Activated T-helper 1 cell treated with anti-CD3 and anti-CD28 coated beads, Interleukin-12 subunit alpha, Interleukin-12 subunit beta, Interleukin-2, Interleukin-4 antibody, amounts not matched to agents 30 ng/mL and 10 ng/mL and 1 ng/mL, durations not matched to agents 14 hours and 24 hours and 36 hours (primary cell): ENCODE data around the gene INTS4. TPM values are rescaled to one million over a fixed set of nuclear protein-coding genes. Genes with fewer than 3 reads are reported as not detected.
"Not testable (repeated sequence)": the region's sequence is repeated elsewhere in the genome, so short reads cannot be mapped to it uniquely, and the experiment has no call there.

Source experiments
- DNase-seq: peaks from one replicate; pipeline ENCODE4 v3.0.0; 2021; ENCODE audit warnings: low spot score
- H3K27ac Mint-ChIP-seq: one replicate; pipeline ENCODE4 v1.8.0; 2021; ENCODE audit warnings: mild to moderate bottlenecking, mixed read lengths
- H3K27me3 Mint-ChIP-seq: one replicate; pipeline ENCODE4 v1.8.0; 2022; ENCODE audit warnings: mild to moderate bottlenecking, moderate library complexity, mixed read lengths; ENCODE audit not compliant: insufficient read depth
- H3K36me3 Mint-ChIP-seq: one replicate; pipeline ENCODE4 v1.8.0; 2021; ENCODE audit warnings: low read depth, mixed read lengths
- H3K4me1 Mint-ChIP-seq: one replicate; pipeline ENCODE4 v1.8.0; 2021; ENCODE audit warnings: low read depth, mixed read lengths
- H3K4me3 Mint-ChIP-seq: one replicate; pipeline ENCODE4 v1.8.0; 2021; ENCODE audit warnings: mild to moderate bottlenecking, moderate library complexity, mixed read lengths
- H3K9me3 Mint-ChIP-seq: one replicate; pipeline ENCODE4 v1.8.0; 2021; ENCODE audit warnings: mixed read lengths
- intact Hi-C: fragments of 100-400 bp; cut with micrococcal nuclease; formaldehyde crosslinking; loops from one replicate; pipeline ENCODE4 v1.15.1; 2024
- total RNA-seq: library from RNA; stranded (reverse); gene quantifications from 2 replicates; pipeline ENCODE4 v1.2.3, GENCODE V29; 2022

Gene INTS4
- total RNA-seq, 1 donor from 2014 or later: 58.2 TPM

DNA sequence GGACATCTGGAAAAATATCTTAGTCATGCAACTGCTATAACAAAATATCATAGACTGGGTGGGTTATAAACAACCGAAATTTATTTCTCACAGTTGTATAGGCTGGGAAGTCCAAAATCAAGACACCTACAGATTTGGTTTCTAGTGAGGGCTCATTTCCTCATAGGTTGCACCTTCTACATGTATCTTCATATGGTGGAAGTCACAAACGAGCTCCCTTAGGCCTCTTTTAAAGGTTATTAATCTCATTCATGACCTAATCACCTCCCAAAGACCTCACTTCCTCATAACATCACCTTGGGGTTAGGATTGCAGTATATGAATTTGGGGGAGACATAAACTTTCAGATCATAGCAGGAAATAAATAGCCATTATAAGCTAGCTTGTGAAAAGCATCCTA lies 85.2 kb downstream of the INTS4 start:
- no peak overlapping the region for H3K4me3 Mint-ChIP-seq
- H3K27ac Mint-ChIP-seq: no peak overlapping the region
- H3K27me3 Mint-ChIP-seq: no peaks in the 10 kb centered on the region
- no peak for DNase-seq
- intact Hi-C loops: no loop called here
- H3K4me1 Mint-ChIP-seq: no peaks in the 10 kb centered on the region
- H3K36me3 Mint-ChIP-seq: peaks cover 16% of the 10 kb centered on the region
- H3K9me3 Mint-ChIP-seq: no peaks in the 10 kb centered on the region

DNA sequence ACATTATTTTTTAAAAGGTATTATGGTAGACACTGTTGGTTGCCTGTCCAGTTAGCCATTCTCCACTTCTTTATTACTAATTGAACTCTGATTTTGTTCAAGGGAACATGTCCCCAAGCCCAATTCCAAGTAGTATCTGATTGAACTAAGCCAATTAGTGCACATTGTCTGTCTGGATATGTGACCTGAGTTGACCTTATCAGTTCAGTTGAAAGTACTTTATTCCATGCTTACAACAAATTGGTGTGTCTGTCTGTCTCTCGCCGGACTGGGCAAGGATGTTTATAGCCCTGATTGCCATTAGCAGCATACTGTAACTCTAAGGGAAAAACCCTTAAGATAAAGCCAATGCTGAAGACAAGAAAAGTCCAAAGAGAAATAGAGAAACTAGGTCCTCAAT lies 85.6 kb downstream of the INTS4 start:
- H3K4me3 Mint-ChIP-seq: no peak overlapping the region
- H3K27ac Mint-ChIP-seq: no peak overlapping the region
- no peaks in the 10 kb centered on the region for H3K4me1 Mint-ChIP-seq
- no peaks in the 10 kb centered on the region for H3K27me3 Mint-ChIP-seq
- no peaks in the 10 kb centered on the region for H3K9me3 Mint-ChIP-seq
- no peak for DNase-seq
- intact Hi-C loops: no loop called here
- H3K36me3 Mint-ChIP-seq: peaks cover 16% of the 10 kb centered on the region

DNA sequence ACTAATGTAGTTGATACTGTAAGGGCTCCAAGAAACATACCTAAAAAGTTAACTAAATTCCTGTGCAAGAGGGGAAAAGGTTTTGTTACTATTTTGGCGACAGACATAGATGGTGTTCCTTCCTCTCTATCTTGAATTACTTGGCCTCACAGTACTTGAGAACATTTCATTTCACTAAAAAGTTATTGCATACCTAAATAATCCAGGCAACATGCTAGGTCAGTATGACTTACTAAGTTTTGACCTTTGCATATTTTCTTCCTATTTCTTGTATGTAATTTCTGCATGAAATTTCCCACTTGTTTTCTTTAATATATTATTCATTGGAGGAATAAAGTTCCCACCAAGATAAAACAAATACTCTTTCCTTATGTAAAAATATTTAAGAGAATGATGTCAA lies 99.5 kb downstream of the INTS4 start:
- H3K9me3 Mint-ChIP-seq, H3K27me3 Mint-ChIP-seq, DNase-seq, intact Hi-C loops, H3K4me3 Mint-ChIP-seq, H3K4me1 Mint-ChIP-seq, H3K27ac Mint-ChIP-seq: not testable (repeated sequence)
- H3K36me3 Mint-ChIP-seq: peaks cover 19% of the 10 kb centered on the region

DNA sequence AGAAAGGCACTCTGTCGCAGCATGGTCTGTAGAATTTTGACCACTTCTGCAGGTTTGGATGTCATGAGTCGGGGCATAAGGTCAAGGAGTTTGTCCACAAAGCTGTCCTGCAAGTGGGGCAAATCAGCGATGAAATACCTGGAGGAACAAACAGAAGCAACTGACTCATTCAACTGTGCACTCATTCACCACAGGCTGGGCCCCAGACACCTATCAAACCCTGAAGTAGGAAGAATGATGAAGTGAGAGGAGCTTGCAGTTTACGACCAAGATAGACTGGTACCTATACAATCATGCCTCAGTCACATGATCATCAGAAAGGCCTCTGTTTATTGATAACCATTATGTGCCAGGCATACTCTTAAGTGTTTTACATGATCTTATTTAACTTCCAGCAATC lies 102.8 kb downstream of the INTS4 start:
- H3K36me3 Mint-ChIP-seq: peaks cover 26% of the 10 kb centered on the region
- H3K4me1 Mint-ChIP-seq, H3K27ac Mint-ChIP-seq, intact Hi-C loops, H3K27me3 Mint-ChIP-seq, H3K4me3 Mint-ChIP-seq, DNase-seq, H3K9me3 Mint-ChIP-seq: not testable (repeated sequence)

DNA sequence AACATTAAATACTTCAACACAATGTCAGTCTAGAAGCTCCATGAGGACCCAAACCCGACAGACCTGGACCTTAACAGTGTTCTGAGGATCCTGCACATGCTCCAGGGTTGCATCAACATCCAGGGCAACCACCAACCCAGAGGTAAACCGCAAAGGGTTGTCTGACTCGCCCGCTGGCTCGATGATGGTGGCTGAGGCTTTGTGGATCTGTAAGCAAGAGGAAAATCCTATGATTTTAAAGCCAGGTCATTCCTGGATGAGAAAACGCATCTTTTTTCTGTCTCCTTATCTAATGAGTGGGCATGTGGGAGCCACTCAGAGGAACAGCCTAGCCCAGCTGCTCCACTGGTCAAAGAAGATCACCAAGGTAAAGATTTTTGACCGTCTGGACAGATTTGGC lies 103.2 kb downstream of the INTS4 start:
- intact Hi-C loops, H3K27ac Mint-ChIP-seq, H3K9me3 Mint-ChIP-seq, DNase-seq, H3K4me1 Mint-ChIP-seq, H3K4me3 Mint-ChIP-seq, H3K27me3 Mint-ChIP-seq: not testable (repeated sequence)
- peaks cover 28% of the 10 kb centered on the region for H3K36me3 Mint-ChIP-seq

DNA sequence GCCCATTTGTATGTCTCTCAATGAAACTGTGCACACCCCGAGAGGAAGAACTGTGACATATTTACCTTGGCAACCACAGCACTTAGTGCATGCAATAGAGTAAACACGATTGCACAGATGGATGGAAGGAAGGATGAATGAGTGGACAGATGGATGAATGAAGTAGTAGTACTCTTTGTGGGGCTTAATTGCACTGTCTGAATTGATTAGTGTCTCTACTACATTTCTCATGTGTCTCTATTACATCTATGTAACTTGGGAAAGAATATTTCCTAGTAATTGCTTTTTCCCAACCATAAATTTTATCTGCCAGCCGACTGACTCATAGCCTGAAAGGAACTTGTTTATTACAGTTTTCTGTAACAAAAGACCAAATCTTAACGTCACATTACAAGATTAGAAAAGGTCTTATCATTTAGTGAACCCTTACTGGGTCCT lies 103.8 kb downstream of the INTS4 start:
- H3K4me3 Mint-ChIP-seq, H3K27me3 Mint-ChIP-seq, DNase-seq, H3K4me1 Mint-ChIP-seq, H3K27ac Mint-ChIP-seq, H3K9me3 Mint-ChIP-seq, intact Hi-C loops: not testable (repeated sequence)
- peaks cover 32% of the 10 kb centered on the region for H3K36me3 Mint-ChIP-seq

DNA sequence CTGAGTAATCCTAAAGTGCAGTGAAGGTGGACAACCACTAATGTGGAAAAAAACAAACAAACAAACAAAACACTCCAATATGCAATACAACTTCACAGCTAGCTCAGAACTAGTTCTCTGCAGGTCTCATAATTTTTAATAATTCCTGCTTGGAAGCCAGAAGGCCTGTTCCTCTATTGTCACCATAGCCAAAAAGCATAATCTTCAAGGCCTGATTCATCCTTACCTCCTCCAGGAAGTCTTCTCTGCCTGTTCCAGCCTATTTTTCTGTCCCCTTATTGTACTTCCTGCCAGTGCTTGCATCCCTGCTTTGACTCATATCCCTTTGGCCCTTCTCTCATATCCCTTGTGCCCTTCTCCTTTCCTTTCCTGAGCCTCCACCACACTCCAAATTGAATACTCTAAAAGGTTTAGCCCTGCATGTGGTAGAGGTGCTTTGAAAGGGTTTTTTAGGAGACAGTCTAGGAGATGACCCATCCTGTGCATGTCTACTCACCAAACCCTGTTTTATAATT lies 104.3 kb downstream of the INTS4 start:
- intact Hi-C loops, DNase-seq, H3K27ac Mint-ChIP-seq, H3K27me3 Mint-ChIP-seq, H3K4me1 Mint-ChIP-seq, H3K4me3 Mint-ChIP-seq, H3K9me3 Mint-ChIP-seq: not testable (repeated sequence)
- peaks cover 32% of the 10 kb centered on the region for H3K36me3 Mint-ChIP-seq

DNA sequence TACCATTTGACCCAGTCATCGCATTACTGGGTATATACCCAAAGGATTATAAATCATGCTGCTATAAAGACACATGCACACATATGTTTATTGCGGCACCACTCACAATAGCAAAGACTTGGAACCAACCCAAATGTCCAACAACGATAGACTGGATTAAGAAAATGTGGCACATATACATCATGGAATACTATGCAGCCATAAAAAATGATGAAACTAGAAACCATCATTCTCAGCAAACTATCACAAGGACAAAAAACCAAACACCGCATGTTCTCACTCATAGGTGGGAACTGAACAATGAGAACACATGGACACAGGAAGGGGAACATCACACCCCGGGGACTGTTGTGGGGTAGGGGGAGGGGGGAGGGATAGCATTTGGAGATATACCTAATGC lies 105.4 kb downstream of the INTS4 start:
- not testable (repeated sequence) for H3K4me3 Mint-ChIP-seq, H3K9me3 Mint-ChIP-seq

DNA sequence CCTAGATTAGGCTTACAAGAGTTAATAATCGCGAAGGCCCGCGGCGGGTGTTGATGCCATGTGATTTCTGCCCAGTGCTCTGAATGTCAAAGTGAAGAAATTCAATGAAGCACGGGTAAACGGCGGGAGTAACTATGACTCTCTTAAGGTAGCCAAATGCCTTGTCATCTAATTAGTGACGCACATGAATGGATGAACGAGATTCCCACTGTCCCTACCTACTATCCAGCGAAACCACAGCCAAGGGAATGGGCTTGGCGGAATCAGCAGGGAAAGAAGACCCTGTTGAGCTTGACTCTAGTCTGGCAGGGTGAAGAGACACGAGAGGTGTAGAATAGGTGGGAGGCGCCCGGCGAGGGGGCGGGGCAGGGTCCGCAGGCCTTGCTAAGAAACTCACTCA lies 108.1 kb downstream of the INTS4 start:
- no peaks in the 10 kb centered on the region for H3K9me3 Mint-ChIP-seq
- DNase-seq: no peak
- no peak overlapping the region for H3K4me3 Mint-ChIP-seq
- no peak overlapping the region for H3K27ac Mint-ChIP-seq
- intact Hi-C loops: no loop called here
- H3K36me3 Mint-ChIP-seq: peaks cover 35% of the 10 kb centered on the region
- H3K27me3 Mint-ChIP-seq: no peaks in the 10 kb centered on the region
- H3K4me1 Mint-ChIP-seq: no peaks in the 10 kb centered on the region

More for the DNA sequence above, 105.4 kb downstream of the INTS4 start:
- DNase-seq, H3K4me1 Mint-ChIP-seq, intact Hi-C loops, H3K27me3 Mint-ChIP-seq, H3K27ac Mint-ChIP-seq: not testable (repeated sequence)
- H3K36me3 Mint-ChIP-seq: peaks cover 35% of the 10 kb centered on the region

DNA sequence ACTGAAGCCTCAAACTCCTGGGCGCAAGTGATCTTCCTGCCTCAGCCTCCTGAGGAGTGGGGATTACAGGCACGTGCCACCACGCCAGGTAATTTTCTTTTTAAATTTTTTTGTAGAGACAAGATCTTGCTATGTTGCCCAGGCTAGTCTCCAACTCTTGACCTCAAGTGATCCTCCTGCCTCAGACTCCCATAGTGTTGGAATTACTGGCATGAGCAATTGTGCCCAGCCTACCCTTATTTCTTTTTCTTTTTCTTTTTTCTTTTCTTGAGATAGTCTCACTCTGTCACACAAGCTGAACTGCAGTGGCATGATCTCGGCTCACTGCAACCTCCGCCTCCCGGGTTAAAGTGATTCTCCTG lies 109.7 kb downstream of the INTS4 start:
- intact Hi-C loops: no loop called here
- H3K27ac Mint-ChIP-seq: peak overlapping the region; percentile 30
- DNase-seq: no peak
- no peak overlapping the region for H3K4me3 Mint-ChIP-seq
- H3K36me3 Mint-ChIP-seq: peaks cover 29% of the 10 kb centered on the region
- H3K4me1 Mint-ChIP-seq: peaks cover 2% of the 10 kb centered on the region
- no peaks in the 10 kb centered on the region for H3K9me3 Mint-ChIP-seq
- no peaks in the 10 kb centered on the region for H3K27me3 Mint-ChIP-seq

DNA sequence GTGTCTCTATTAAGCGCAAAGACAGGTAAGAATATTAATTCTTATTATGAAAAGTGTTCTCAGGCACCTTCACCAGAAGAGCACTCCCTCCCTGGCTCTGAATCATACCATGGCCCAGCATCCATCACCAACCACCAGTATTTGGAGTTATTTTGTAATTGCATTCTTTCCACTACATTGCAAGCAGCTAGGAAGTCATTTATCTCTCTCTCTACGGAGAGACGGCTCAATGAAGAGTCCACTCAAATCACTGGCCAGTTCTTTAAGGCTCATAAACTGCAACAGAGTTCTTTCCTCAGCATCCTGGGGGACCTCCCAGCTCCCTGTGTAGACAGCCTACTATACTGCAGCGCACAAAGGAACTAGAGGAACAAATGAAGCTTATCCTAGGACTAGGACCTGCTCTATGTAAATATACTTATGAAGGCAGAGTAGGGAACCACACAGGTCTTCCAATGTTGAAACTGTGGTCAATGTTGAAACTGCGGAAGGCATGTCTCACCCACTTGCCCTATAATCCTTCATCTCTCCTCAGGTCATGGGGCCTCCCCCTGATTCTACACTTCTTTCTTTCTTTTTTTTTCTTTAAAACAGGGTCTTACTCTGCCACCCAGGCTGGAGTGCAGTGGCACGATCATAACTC lies 110.2 kb downstream of the INTS4 start:
- H3K36me3 Mint-ChIP-seq: peaks cover 29% of the 10 kb centered on the region
- no peak overlapping the region for H3K4me3 Mint-ChIP-seq
- H3K9me3 Mint-ChIP-seq: no peaks in the 10 kb centered on the region
- intact Hi-C loops: no loop called here
- peak overlapping the region; percentile 30 for H3K27ac Mint-ChIP-seq
- peaks cover 7% of the 10 kb centered on the region for H3K4me1 Mint-ChIP-seq
- H3K27me3 Mint-ChIP-seq: no peaks in the 10 kb centered on the region
- DNase-seq: no peak

DNA sequence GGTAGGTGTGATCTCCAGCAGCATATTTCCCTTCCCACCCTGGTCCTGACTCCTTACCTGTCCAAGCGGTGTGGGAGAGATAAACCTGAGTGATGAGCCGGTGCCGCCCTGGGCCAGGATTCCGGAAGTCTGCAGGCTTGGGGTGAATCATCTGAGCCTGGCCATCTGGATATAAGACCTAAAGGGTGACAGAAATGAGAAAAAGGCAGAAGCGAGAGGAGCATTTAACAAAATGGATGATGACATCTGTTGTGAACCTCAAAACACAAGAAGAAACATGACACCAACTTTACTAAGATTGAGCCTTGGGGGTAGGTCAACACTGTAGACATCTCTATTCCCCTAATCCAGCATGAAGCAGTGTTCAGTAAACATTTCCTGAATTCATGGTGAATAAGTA lies 110.7 kb downstream of the INTS4 start:
- no peak for DNase-seq
- Mint-ChIP-seq H3K36me3 (peaks cover 30% of the 10 kb centered on the region), H3K4me1 (peaks cover 8% of the 10 kb centered on the region), H3K27me3 (no peaks in the 10 kb centered on the region), H3K9me3 (no peaks in the 10 kb centered on the region), H3K4me3 (no peak overlapping the region), H3K27ac (no peak overlapping the region)
- intact Hi-C loops: no loop called here

DNA sequence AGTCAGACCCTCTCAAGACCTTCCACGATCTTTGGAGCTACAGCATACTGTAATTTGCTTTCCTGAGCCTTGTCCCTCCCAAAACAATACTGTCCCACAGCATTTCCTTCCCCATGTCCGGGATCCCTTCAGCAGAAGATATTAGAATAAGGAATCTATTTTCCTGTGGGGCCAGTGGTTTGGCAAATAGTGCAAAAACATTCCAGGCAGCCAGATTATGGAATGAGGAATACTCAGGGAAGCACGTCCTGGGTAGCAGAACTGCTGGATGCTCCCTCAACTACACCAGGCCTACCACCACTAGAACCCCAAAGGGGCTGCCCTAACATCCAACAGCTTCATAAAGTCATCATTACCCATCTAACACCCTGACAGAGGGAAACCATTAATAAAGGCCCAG lies 112.1 kb downstream of the INTS4 start:
- Mint-ChIP-seq H3K4me3 (no peak overlapping the region), H3K36me3 (peaks cover 26% of the 10 kb centered on the region), H3K9me3 (no peaks in the 10 kb centered on the region), H3K27me3 (no peaks in the 10 kb centered on the region), H3K4me1 (peaks cover 8% of the 10 kb centered on the region), H3K27ac (no peak overlapping the region)
- intact Hi-C loops: no loop called here
- DNase-seq: no peak

DNA sequence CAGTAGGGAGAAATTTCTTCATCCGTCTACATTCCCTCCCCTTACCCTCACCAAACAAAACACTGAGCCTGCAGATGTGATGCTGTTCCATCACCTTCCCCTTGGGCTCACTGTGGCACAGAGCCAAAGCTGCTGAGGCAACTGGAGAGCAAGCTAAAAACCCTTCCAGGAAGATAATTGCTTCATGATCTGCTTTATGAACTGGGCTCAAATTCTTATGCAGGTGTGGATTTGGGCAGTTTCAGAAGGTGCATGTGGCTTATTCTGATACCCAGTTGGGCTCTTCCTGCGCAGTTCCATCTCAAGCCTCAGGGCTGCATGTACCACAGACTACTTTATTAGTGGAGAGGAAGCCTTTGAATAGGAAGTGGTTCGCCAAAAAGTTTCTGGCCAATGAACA lies 115.2 kb downstream of the INTS4 start:
- Mint-ChIP-seq H3K27ac (no peak overlapping the region), H3K27me3 (no peaks in the 10 kb centered on the region), H3K9me3 (no peaks in the 10 kb centered on the region), H3K4me1 (peaks cover 8% of the 10 kb centered on the region), H3K4me3 (no peak overlapping the region), H3K36me3 (peaks cover 22% of the 10 kb centered on the region)
- DNase-seq: no peak
- intact Hi-C loops: no loop called here
